ENCODE measurements around the gene SMIM43.

Gene SMIM43

DNA sequence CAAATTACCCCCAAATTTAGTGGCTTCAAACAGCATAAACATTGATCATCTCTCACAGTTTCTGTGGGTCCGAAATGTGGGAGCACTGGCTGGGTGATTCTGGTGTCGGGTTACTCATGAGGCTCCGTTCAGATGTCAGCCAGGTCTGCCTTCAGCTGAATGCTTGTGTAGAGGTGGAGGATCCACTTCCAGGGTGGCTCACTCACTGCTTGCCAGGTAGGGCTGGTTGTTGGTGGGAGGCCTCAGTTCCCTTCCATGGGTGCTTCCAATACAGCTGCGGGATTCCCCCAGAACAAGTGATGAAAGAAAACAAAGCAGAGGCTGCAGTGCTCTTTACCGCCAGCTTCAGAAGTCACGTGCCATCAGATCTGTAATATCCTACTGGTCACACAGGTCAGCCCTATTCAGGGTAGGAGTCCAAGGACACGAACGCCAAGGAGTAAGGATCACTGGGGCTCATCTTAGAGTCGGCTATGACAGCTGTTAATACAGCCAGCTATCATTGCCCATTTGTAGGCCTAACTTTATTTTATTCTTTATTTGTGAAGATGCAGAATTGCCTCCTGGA, 1.1 kb upstream of the SMIM43 start:
- TF ChIP-seq TEAD4 (IDR thresholded peaks at IDR 0.05) = no peak
- TF ChIP-seq FOXM1 (IDR thresholded peaks at IDR 0.05; ENCODE audit: borderline replicate concordance, low read depth) = no peak
- TF ChIP-seq TCF12 (IDR thresholded peaks at IDR 0.05; ENCODE audit: low read depth) = no peak

GRCh38 chr4:121765368-121765705, 373 bp upstream of the SMIM43 start:
- TF ChIP-seq, protein P1, sequence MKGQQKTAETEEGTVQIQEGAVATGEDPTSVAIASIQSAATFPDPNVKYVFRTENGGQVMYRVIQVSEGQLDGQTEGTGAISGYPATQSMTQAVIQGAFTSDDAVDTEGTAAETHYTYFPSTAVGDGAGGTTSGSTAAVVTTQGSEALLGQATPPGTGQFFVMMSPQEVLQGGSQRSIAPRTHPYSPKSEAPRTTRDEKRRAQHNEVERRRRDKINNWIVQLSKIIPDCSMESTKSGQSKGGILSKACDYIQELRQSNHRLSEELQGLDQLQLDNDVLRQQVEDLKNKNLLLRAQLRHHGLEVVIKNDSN (IDR thresholded peaks at IDR 0.05) = no peak
- TF ChIP-seq FOXM1 (IDR thresholded peaks at IDR 0.05; ENCODE audit: borderline replicate concordance, low read depth) = no peak
- TF ChIP-seq CREB1 (IDR thresholded peaks at IDR 0.05; ENCODE audit: low read depth) = no peak
- TF ChIP-seq TAF1 (IDR thresholded peaks at IDR 0.05; ENCODE audit: low read depth) = no peak

- TF ChIP-seq MAX (IDR thresholded peaks at IDR 0.05) (no peak), EP300 (IDR thresholded peaks at IDR 0.05; ENCODE audit: borderline replicate concordance) (no peak), NFIC (IDR thresholded peaks at IDR 0.05) (no peak), RAD21 (IDR thresholded peaks at IDR 0.05; ENCODE audit: low read depth) (no peak), CREB1 (IDR thresholded peaks at IDR 0.05; ENCODE audit: low read depth) (no peak), ZBTB7A (IDR thresholded peaks at IDR 0.05; ENCODE audit: low read depth) (no peak), FOXM1 (IDR thresholded peaks at IDR 0.05; ENCODE audit: borderline replicate concordance, low read depth) (no peak), YY1 (IDR thresholded peaks at IDR 0.05; ENCODE audit: low read depth) (no peak), TEAD4 (IDR thresholded peaks at IDR 0.05) (no peak), CEBPB (IDR thresholded peaks at IDR 0.05) (no peak)
Measured at GRCh38 chr4:121764303-121764701, 662 bp downstream of the SMIM43 start.

DNA sequence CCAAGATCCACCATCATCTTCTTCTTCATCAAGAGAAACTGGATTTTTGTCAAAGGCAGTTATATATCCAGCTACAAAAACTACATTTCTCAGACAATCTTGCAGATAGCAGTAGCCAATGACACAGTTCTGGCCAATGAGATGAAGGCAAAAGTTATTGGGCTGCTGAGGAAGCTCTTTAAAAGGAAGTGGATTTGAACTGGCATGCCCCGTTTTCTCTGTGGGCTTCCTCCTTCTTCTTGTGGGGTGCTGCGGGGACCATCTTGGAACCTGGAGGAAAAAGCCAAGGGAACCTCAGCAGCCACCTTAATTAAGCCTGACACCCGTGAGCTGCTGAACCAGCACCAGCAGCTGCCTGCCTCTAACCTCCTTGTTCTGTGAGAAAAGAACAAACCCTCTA, 4.8 kb downstream of the SMIM43 start:
- no peak for TF ChIP-seq NFIC (IDR thresholded peaks at IDR 0.05)
- no peak for TF ChIP-seq TCF12 (IDR thresholded peaks at IDR 0.05; ENCODE audit: low read depth)
- TF ChIP-seq YY1 (IDR thresholded peaks at IDR 0.05; ENCODE audit: low read depth) = no peak
- TF ChIP-seq, protein P1 (IDR thresholded peaks at IDR 0.05) = no peak

- TF ChIP-seq EGR1 (IDR thresholded peaks at IDR 0.05) = no peak
- TF ChIP-seq CEBPB (IDR thresholded peaks at IDR 0.05) = no peak
- TF ChIP-seq TEAD4 (IDR thresholded peaks at IDR 0.05) = no peak
- no peak for TF ChIP-seq FOXM1 (IDR thresholded peaks at IDR 0.05; ENCODE audit: borderline replicate concordance, low read depth)
Measured at GRCh38 chr4:121758925-121759568, 5.9 kb downstream of the SMIM43 start.

GRCh38 chr4:121749225-121749624, 15.7 kb downstream of the SMIM43 start:
- TF ChIP-seq, protein P1 (IDR thresholded peaks at IDR 0.05) = no peak
- TF ChIP-seq YY1 (IDR thresholded peaks at IDR 0.05; ENCODE audit: low read depth) (no peak), TAF1 (IDR thresholded peaks at IDR 0.05; ENCODE audit: low read depth) (no peak), CREB1 (IDR thresholded peaks at IDR 0.05; ENCODE audit: low read depth) (no peak), EGR1 (IDR thresholded peaks at IDR 0.05) (no peak), CEBPB (IDR thresholded peaks at IDR 0.05) (no peak), TCF12 (IDR thresholded peaks at IDR 0.05; ENCODE audit: low read depth) (no peak), NFIC (IDR thresholded peaks at IDR 0.05) (no peak), MAX (IDR thresholded peaks at IDR 0.05) (no peak), EP300 (IDR thresholded peaks at IDR 0.05; ENCODE audit: borderline replicate concordance) (no peak), TEAD4 (IDR thresholded peaks at IDR 0.05) (no peak), ZBTB7A (IDR thresholded peaks at IDR 0.05; ENCODE audit: low read depth) (no peak), RAD21 (IDR thresholded peaks at IDR 0.05; ENCODE audit: low read depth) (no peak), FOXM1 (IDR thresholded peaks at IDR 0.05; ENCODE audit: borderline replicate concordance, low read depth) (no peak)
- TF ChIP-seq, protein P2, sequence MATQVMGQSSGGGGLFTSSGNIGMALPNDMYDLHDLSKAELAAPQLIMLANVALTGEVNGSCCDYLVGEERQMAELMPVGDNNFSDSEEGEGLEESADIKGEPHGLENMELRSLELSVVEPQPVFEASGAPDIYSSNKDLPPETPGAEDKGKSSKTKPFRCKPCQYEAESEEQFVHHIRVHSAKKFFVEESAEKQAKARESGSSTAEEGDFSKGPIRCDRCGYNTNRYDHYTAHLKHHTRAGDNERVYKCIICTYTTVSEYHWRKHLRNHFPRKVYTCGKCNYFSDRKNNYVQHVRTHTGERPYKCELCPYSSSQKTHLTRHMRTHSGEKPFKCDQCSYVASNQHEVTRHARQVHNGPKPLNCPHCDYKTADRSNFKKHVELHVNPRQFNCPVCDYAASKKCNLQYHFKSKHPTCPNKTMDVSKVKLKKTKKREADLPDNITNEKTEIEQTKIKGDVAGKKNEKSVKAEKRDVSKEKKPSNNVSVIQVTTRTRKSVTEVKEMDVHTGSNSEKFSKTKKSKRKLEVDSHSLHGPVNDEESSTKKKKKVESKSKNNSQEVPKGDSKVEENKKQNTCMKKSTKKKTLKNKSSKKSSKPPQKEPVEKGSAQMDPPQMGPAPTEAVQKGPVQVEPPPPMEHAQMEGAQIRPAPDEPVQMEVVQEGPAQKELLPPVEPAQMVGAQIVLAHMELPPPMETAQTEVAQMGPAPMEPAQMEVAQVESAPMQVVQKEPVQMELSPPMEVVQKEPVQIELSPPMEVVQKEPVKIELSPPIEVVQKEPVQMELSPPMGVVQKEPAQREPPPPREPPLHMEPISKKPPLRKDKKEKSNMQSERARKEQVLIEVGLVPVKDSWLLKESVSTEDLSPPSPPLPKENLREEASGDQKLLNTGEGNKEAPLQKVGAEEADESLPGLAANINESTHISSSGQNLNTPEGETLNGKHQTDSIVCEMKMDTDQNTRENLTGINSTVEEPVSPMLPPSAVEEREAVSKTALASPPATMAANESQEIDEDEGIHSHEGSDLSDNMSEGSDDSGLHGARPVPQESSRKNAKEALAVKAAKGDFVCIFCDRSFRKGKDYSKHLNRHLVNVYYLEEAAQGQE (IDR thresholded peaks at IDR 0.05; ENCODE audit: low read depth) = no peak

GRCh38 chr4:121742794-121743193, 22.2 kb downstream of the SMIM43 start:
- TF ChIP-seq YY1 (IDR thresholded peaks at IDR 0.05; ENCODE audit: low read depth) (no peak), MAX (IDR thresholded peaks at IDR 0.05) (no peak), FOXM1 (IDR thresholded peaks at IDR 0.05; ENCODE audit: borderline replicate concordance, low read depth) (no peak), ZBTB7A (IDR thresholded peaks at IDR 0.05; ENCODE audit: low read depth) (no peak), TEAD4 (IDR thresholded peaks at IDR 0.05) (no peak), RAD21 (IDR thresholded peaks at IDR 0.05; ENCODE audit: low read depth) (no peak), EGR1 (IDR thresholded peaks at IDR 0.05) (no peak), TAF1 (IDR thresholded peaks at IDR 0.05; ENCODE audit: low read depth) (no peak), CEBPB (IDR thresholded peaks at IDR 0.05) (no peak)
- TF ChIP-seq, protein P1 (IDR thresholded peaks at IDR 0.05) = no peak
